Measurements from ENCODE around the gene FNDC7. TPM values are rescaled to one million over a fixed set of nuclear protein-coding genes. Genes with fewer than 3 reads are reported as not detected.

The FNDC7 gene
- total and polyA plus RNA-seq, 10 of the 15 experiments (the other 5 are each of a cell fraction or from before 2014, with no cell fraction given) = not detected

DNA sequence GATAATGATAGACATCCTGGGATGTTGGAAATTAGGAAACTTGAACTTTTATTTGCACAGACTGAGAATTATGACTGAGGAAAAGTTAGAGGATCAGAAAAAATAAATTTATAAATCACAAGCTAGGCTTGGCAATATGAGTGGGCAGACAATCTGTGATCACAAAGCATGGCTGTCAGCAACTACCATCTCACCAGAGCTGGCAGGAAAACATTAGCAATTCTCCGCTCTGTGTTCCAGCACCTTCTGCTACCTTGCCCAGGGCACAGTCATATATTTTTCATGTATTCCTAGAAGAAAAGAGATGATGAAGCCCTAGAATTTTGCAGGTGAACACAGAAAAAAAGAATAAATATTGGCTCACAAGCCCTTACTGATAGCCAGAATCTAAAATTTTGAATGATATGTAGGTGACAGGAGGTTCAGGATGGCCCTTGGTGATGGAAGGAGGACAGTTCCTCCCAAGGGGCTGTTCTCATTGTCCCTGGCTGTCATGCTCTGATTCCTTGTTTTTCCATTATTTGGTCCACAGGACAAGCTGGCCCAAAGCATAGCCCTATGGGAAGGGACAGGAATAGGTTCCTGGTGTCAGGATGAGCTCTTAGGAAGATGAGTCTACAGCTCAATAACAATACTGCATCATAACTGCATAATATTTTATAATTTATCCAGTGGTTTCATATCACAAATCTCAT, 21.6 kb downstream of the FNDC7 start (continued):
- TF ChIP-seq CUX1 (IDR thresholded peaks at IDR 0.05; ENCODE audit: insufficient replicate concordance, low read depth, low read length) (no peak), EGR1 (IDR thresholded peaks at IDR 0.05; ENCODE audit: borderline replicate concordance in 1 of 2, low read depth in 2 of 2, low read length in 2 of 2) (no peak), NFXL1 (IDR thresholded peaks at IDR 0.05; ENCODE audit: borderline replicate concordance) (no peak)

- FAIRE-seq (no peak), ATAC-seq (no peak), DNase-seq (ENCODE audit: low read depth, low spot score) (no peak)
- CTCF ChIA-PET = no interaction called here
- RAD21 ChIA-PET (ENCODE audit: unreplicated experiment) = no interaction called here
- SMC1A ChIA-PET (ENCODE audit: uncharacterized antibody, unreplicated experiment) = no interaction called here
- no peaks in the 10 kb centered on the region for H3K27me3 ChIP-seq (replicated peaks in 1 of 2; ENCODE audit: control insufficient read depth in 2 of 2, insufficient read depth in 2 of 2, low read length in 1 of 2)
- intact Hi-C loops (cut with micrococcal nuclease; ENCODE audit: unreplicated experiment) (no loop called here), in situ Hi-C loops (cut with MboI) (no loop called here)
- no peaks in the 10 kb centered on the region for H3K9me3 ChIP-seq (replicated peaks; ENCODE audit: control insufficient read depth, insufficient read depth, low read length)
- H3K79me2 ChIP-seq (ENCODE audit: control insufficient read depth, insufficient read depth, low read length) = peaks cover 7% of the 10 kb centered on the region
- 87% methylated on average over 6 of the region's 6 CpGs for WGBS (ENCODE audit: insufficient coverage, insufficient replicate concordance, low lambda C conversion rate, missing lambda C conversion rate)
- no peaks in the 10 kb centered on the region for H4K20me1 ChIP-seq (ENCODE audit: control insufficient read depth, insufficient read depth)
- no peak overlapping the region for H3K9ac ChIP-seq (ENCODE audit: control insufficient read depth, insufficient read depth, low read length)
- POLR2A ChIA-PET = no interaction called here
- no peak overlapping the region for H2AFZ ChIP-seq (ENCODE audit: control insufficient read depth, low read depth, low read length)
- no TSS peak for BruUV-seq (replicated peaks)
- H3K27ac ChIP-seq (ENCODE audit: control insufficient read depth, insufficient read depth) = no peak overlapping the region
- no peaks in the 10 kb centered on the region for H3K36me3 ChIP-seq (ENCODE audit: control insufficient read depth in 2 of 2, insufficient read depth in 2 of 2, low read length in 1 of 2)
- H3K4me1 ChIP-seq (ENCODE audit: control insufficient read depth, insufficient read depth, low read length) = no peaks in the 10 kb centered on the region
- H3K4me2 ChIP-seq (ENCODE audit: control insufficient read depth, insufficient read depth) = no peak overlapping the region
- no peak overlapping the region for H3K4me3 ChIP-seq
- no peak for TF ChIP-seq ZNF217 (IDR thresholded peaks at IDR 0.05)
- TF ChIP-seq BCL3 (IDR thresholded peaks at IDR 0.05; ENCODE audit: borderline replicate concordance, insufficient read depth, low read depth, low read length, poor library complexity, severe bottlenecking) = peak; percentile 48
These were observed 29.5 kb downstream of the FNDC7 start for GRCh38 chr1:108742253-108742652.
